GM15510 (cell line): Measurements from ENCODE around the gene CDK5RAP2.

ENCODE experiments used
- POLR2A ChIP-seq: IDR thresholded peaks from 3 replicates; pipeline ENCODE4 v1.6.1; 2011; ENCODE audit warnings: borderline replicate concordance; ENCODE audit not compliant: insufficient read length; ENCODE audit errors: extremely low read depth

The CDK5RAP2 gene

GRCh38 chr9:120603010-120603409 lies 23.0 kb upstream of the CDK5RAP2 start:
- no peak for TF ChIP-seq POLR2A

- TF ChIP-seq POLR2A = no peak
These were observed 13.9 kb upstream of the CDK5RAP2 start for GRCh38 chr9:120593955-120594277.

GRCh38 chr9:120593250-120593954 lies 13.4 kb upstream of the CDK5RAP2 start:
- no peak for TF ChIP-seq POLR2A

DNA sequence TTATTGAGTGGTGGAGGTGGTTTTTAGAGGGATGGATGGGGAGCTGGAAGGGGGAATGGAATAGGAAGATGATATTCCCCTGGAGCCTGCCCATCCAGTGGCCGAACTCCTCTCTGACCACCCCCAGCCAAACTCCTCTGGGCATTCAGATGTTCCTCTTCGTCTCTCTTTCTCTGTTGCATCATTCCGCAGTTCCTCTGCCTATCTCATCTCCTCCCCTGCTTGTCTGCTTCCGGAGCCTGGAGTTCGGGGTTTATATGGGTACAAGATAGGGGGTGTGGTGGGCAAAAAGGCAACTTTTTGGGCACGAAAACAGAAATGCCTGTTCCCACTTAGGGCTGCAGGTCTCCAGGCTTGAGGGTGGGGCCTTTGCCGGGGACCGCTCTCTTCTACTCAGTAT lies 12.2 kb upstream of the CDK5RAP2 start:
- no peak for TF ChIP-seq POLR2A

GRCh38 chr9:120587328-120587727 lies 7.4 kb upstream of the CDK5RAP2 start:
- no peak for TF ChIP-seq POLR2A

DNA sequence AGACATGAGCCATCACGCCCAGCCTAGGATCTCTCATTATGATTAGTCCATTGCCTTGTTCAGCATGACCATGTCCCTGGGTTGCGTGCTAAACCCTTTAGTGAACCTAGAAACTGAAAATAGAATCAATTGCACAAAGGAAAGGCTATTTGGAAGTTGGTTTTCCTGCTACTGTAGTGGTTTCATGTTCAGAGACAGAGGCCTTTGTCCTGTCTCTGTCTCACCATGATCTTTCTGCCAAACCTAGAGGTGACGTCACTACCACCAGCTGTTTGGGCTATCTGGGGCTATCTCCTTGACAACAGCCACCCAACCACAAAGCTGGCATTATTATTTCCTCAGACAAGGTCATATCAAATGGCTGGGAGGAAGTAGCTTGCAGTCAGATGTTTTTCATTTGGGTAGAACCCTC lies 4.0 kb upstream of the CDK5RAP2 start:
- no peak for TF ChIP-seq POLR2A

DNA sequence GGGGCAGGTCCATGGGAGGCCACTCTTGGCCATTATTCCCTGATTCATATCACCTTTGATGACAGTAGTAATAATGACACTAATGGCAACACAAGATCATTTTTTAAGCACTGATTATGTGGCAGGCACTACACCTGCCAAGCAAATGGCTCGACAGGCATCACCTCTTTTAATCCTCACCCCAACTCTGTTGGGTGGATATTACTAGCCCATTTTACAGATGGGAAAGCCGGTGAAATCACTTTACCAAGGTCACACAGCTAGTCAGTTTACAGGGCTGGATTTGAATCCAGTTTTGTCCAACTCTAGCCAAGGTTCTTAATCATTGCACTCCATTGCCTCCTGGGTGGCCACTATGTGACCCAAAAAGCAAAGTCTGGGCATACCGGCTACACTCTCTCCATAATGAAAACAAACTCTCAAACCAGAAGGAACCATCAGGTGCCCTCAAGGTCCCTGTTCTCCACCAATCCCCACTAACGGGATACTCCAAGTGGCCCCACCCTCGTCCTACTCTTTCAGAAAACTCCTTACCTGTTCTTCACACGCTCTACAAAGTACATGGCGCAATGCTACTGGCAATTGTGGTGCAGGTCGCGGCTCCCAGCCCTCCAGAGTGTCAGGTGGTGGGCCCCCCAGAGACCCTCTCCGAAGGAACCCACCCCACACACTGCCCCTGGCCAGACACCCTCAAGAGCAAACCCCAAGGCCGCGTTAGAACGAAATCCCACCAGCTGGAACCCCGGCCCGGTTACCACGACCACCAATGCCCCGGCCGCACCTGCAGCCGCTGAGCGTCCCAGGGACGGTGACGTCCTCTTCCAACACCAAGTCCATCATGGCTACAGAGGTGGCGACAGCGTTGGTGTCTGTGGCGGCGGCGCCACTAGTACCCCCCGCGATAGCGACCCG lies 572 bp downstream of the CDK5RAP2 start:
- no peak for TF ChIP-seq POLR2A

- TF ChIP-seq POLR2A = no peak
These were observed 5.5 kb downstream of the CDK5RAP2 start for GRCh38 chr9:120574473-120574872.

GRCh38 chr9:120572472-120572871 lies 7.5 kb downstream of the CDK5RAP2 start:
- no peak for TF ChIP-seq POLR2A

GRCh38 chr9:120571443-120572257 lies 8.3 kb downstream of the CDK5RAP2 start:
- no peak for TF ChIP-seq POLR2A

GRCh38 chr9:120570296-120570695 lies 9.7 kb downstream of the CDK5RAP2 start:
- no peak for TF ChIP-seq POLR2A

DNA sequence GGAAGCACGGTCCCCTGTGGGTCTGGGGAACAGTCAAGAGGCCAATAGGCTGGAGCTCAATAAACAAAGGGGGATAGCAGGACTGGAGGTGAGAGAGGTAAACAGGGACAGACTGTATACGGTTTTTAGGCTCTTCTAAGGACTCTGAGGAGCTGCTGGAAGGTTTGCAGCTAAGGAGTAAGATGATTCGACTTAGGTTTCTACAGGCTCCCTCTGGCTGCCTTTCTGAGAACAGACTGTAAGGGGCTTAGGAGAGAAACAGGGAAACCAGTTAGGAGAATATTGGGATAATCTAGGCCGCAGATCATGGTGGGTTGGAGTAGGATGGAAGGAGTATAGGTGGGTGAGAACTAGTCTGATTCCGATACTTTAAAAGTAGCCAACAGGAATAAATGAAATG lies 10.4 kb downstream of the CDK5RAP2 start:
- TF ChIP-seq POLR2A = no peak

DNA sequence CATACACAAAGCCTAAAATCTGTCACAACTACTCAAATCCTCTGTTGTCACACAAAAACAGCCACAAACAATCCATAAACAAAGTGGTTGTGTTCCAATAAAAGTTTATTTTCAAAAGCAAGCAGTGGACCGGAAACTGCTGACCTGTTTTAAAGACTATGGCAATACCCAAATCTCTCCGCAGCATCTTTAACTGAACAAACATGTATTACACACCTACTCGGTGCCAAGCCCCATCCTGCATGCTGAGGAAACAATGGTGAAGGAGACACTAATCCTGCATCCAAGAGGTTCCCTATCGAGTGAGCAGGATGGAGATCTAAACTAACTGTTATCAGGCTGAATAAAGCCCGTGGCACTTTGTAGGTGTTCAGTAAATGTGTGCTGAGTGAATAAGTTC lies 11.2 kb downstream of the CDK5RAP2 start:
- TF ChIP-seq POLR2A = no peak

- no peak for TF ChIP-seq POLR2A
These were observed 12.1 kb downstream of the CDK5RAP2 start for GRCh38 chr9:120567874-120568273.

DNA sequence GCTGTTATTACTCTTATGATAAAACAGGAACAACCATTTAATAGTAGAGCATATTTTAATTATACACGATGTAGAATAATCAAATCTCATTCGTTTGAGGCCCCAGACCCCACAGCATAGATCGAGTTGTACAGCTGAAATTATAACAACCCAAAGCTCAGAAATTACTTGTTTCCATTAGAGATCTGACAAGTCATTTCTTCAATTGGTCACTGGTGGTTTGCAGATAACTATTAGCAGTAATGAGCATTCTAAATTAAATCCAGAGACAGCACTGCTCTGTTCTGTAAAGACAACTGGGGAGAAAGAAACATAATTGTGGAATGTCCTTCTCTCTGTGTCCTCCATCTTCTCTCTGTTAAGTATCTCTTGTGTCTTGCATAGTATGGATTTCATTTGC lies 12.9 kb downstream of the CDK5RAP2 start:
- no peak for TF ChIP-seq POLR2A
